HepG2 (cell line): Measurements from ENCODE around the gene RAB5A. TPM values are rescaled to one million over a fixed set of nuclear protein-coding genes. Genes with fewer than 3 reads are reported as not detected.

Source experiments
- ARID3A ChIP-seq: IDR thresholded peaks from 2 replicates; pipeline ENCODE4 v1.6.1; 2012; ENCODE audit warnings: low read depth, low read length, improper control_type of control experiment
- ARID5B ChIP-seq: IDR thresholded peaks from 2 replicates; pipeline ENCODE4 v1.4.0; 2020; ENCODE audit warnings: mild to moderate bottlenecking, missing genetic modification reagents
- BATF2 ChIP-seq: sonication (generic); formaldehyde crosslinking; IDR thresholded peaks from 2 replicates; pipeline ENCODE4 v1.8.0; 2022; ENCODE audit warnings: mild to moderate bottlenecking, missing genetic modification reagents, moderate library complexity
- CSRNP1 ChIP-seq: sonication (generic); formaldehyde crosslinking; IDR thresholded peaks from 2 replicates; pipeline ENCODE4 v1.8.1; 2023; ENCODE audit warnings: mild to moderate bottlenecking, missing genetic modification reagents
- GMEB1 ChIP-seq: sonication (generic); formaldehyde crosslinking; IDR thresholded peaks from 2 replicates; pipeline ENCODE4 v1.5.1; 2020; ENCODE audit warnings: missing genetic modification reagents, mild to moderate bottlenecking, borderline replicate concordance
- HES4 ChIP-seq: sonication (generic); formaldehyde crosslinking; IDR thresholded peaks from 2 replicates; pipeline ENCODE4 v1.9.0; 2021; ENCODE audit warnings: mild to moderate bottlenecking, missing genetic modification reagents, borderline replicate concordance
- KMT2B ChIP-seq: IDR thresholded peaks from 2 replicates; pipeline ENCODE4 v1.6.1; 2016; ENCODE audit warnings: missing genetic modification reagents, missing compliant biosample characterization
- MXI1 ChIP-seq: IDR thresholded peaks from 3 replicates; pipeline ENCODE4 v1.6.1; 2012; ENCODE audit warnings: low read depth, low read length, inconsistent platforms, borderline replicate concordance
- PAWR ChIP-seq: sonication (generic); formaldehyde crosslinking; IDR thresholded peaks from 2 replicates; pipeline ENCODE4 v1.4.0; 2020; ENCODE audit warnings: missing genetic modification reagents, mild to moderate bottlenecking, borderline replicate concordance
- ZBTB39 ChIP-seq: sonication (generic); formaldehyde crosslinking; IDR thresholded peaks from 2 replicates; pipeline ENCODE4 v1.5.0; 2020; ENCODE audit warnings: missing genetic modification reagents
- ZNF124 ChIP-seq: sonication (generic); formaldehyde crosslinking; IDR thresholded peaks from 2 replicates; pipeline ENCODE4 v1.4.0; 2020; ENCODE audit warnings: missing genetic modification reagents
- ZNF780A ChIP-seq: sonication (generic); formaldehyde crosslinking; IDR thresholded peaks from 2 replicates; pipeline ENCODE4 v1.8.0; 2022; ENCODE audit warnings: mild to moderate bottlenecking, missing genetic modification reagents, moderate library complexity
- ZNF879 ChIP-seq: sonication (generic); formaldehyde crosslinking; IDR thresholded peaks from 2 replicates; pipeline ENCODE4 v1.8.1; 2023; ENCODE audit warnings: missing genetic modification reagents
- polyA plus RNA-seq, 8 experiments: library from polyadenylated mRNA; depleted of rRNA in 3 of 8; stranded (reverse) in 7 of 8; unstranded in 1 of 8; fragments of >200 nt; fragmentation: Illumina TruSeq in 4 of 8; extraction: Trizol in 4 of 8; gene quantifications; 2 replicates each; pipeline versions ENCODE4 v1.2.1 to v1.2.3, GENCODE V29; 2011 to 2016; ENCODE audit warnings: low read depth in 4 of 8, missing spikeins in 1 of 8, mixed read lengths in 1 of 8; ENCODE audit not compliant: insufficient read depth in 1 of 8
- total RNA-seq, 5 experiments: library from RNA; depleted of rRNA; stranded (reverse); fragments of >200 nt; fragmentation: Illumina TruSeq; extraction: Trizol; gene quantifications; 2 replicates each; pipeline ENCODE4 v1.2.3, GENCODE V29; 2016; ENCODE audit warnings: low read depth in 1 of 5

Gene RAB5A
- total and polyA plus RNA-seq, 2 of the 13 experiments (the other 11 are each of a cell fraction or from before 2014, with no cell fraction given), result 16.0 to 27.1 TPM

- peak; percentile 79; the same call in 1 of the 2 replicates for TF ChIP-seq BATF2 (CRISPR knock-in tag)
- 0 out of 2 replicates have a peak, but pooled peaks have one; percentile 68 for TF ChIP-seq ZNF780A (CRISPR knock-in tag)
- TF ChIP-seq MXI1, result no peak; the same call in 2 of the 3 replicates
- TF ChIP-seq HES4 (CRISPR knock-in tag), result no peak
- 0 out of 2 replicates have a peak, but pooled peaks have one; percentile 42 for TF ChIP-seq ZNF879 (CRISPR knock-in tag)
- TF ChIP-seq PAWR, result no peak
- peak; percentile 19; the same call in 1 of the 2 replicates for TF ChIP-seq ARID3A
- no peak for TF ChIP-seq CSRNP1
- TF ChIP-seq GMEB1 (CRISPR knock-in tag), result peak; percentile 97
- no peak for TF ChIP-seq ZBTB39
- peak; percentile 85 for TF ChIP-seq KMT2B (CRISPR knock-in tag)
- peak; percentile 46; the same call in 1 of the 2 replicates for TF ChIP-seq ZNF124 (CRISPR knock-in tag)
- peak; percentile 68 for TF ChIP-seq ARID5B (CRISPR knock-in tag)
These were observed at the start of gene RAB5A (continued) for GRCh38 chr3:19946832-19947548.
